A549 (cell line): ENCODE measurements around the gene CACNA1I.

Experiments
- CBX8 ChIP-seq: fragments of 200-600 bp; sonication (generic); IDR thresholded peaks from 2 replicates; pipeline ENCODE4 v1.6.1; 2016
- CEBPB ChIP-seq, 2 experiments: fragments of >200 bp in 1 of 2; sonication (Bioruptor Twin) in 1 of 2; formaldehyde crosslinking in 1 of 2; IDR thresholded peaks; 2 replicates each; pipeline ENCODE4 v1.6.1; 2012 to 2016
- CTCF ChIP-seq: fragments of >200 bp; sonication (Bioruptor Twin); formaldehyde crosslinking; IDR thresholded peaks from 3 replicates; pipeline ENCODE4 v1.5.1; 2016
- ELK1 ChIP-seq: fragments of 150-350 bp; IDR thresholded peaks from 2 replicates; pipeline ENCODE4 v1.6.1; 2014; ENCODE audit warnings: low read depth, mild to moderate bottlenecking, low read length
- ESRRA ChIP-seq: fragments of 150-350 bp; IDR thresholded peaks from 2 replicates; pipeline ENCODE4 v1.6.1; 2014; ENCODE audit warnings: mild to moderate bottlenecking, low read length, borderline replicate concordance
- JUNB ChIP-seq: fragments of >200 bp; sonication (Bioruptor Twin); formaldehyde crosslinking; IDR thresholded peaks from 2 replicates; pipeline ENCODE4 v1.6.1; 2016
- KDM1A ChIP-seq: fragments of 200-600 bp; sonication (generic); IDR thresholded peaks from 2 replicates; pipeline ENCODE4 v1.6.1; 2016; ENCODE audit warnings: low read depth, mild to moderate bottlenecking
- POLR2A ChIP-seq: IDR thresholded peaks from 2 replicates; pipeline ENCODE4 v1.6.1; 2012; ENCODE audit warnings: mild to moderate bottlenecking, low read length
- POLR2AphosphoS2 ChIP-seq: conservative IDR thresholded peaks from 2 replicates; pipeline ENCODE4 v1.6.1; 2012; ENCODE audit warnings: low read length, improper control_type of control experiment, inconsistent platforms
- RAD21 ChIP-seq, 2 experiments: fragments of >200 bp in 1 of 2; sonication (Bioruptor Twin) in 1 of 2; formaldehyde crosslinking in 1 of 2; IDR thresholded peaks in 1 of 2; conservative IDR thresholded peaks in 1 of 2; 2 replicates in 1 of 2; 3 replicates in 1 of 2; pipeline ENCODE4 v1.6.1; 2012 to 2018; ENCODE audit warnings: inconsistent platforms in 1 of 2
- REST ChIP-seq: fragments of 200-600 bp; sonication (generic); IDR thresholded peaks from 2 replicates; pipeline ENCODE4 v1.6.1; 2016; ENCODE audit warnings: antibody characterized with exemption, mild to moderate bottlenecking, moderate library complexity
- TP53 ChIP-seq: fragments of 250-450 bp; sonication (Bioruptor Pico); IDR thresholded peaks from 2 replicates; pipeline ENCODE4 v1.5.0; 2021; ENCODE audit warnings: mild to moderate bottlenecking, moderate library complexity

- TF ChIP-seq CTCF (no peak), TP53 (CRISPR knock-in tag) (no peak), ESRRA (no peak), RAD21 (conservative IDR thresholded peaks at IDR 0.05 in 1 of 2, IDR thresholded peaks at IDR 0.05 in 1 of 2) (no peak), POLR2AphosphoS2 (no peak), CEBPB (IDR thresholded peaks at IDR 0.05) (no peak), CBX8 (no peak), REST (no peak), ELK1 (no peak), POLR2A (no peak), KDM1A (no peak), JUNB (no peak)
Measured at GRCh38 chr22:39618996-39619530, 48.5 kb downstream of the CACNA1I start.
